Stimulated activated memory B cell treated with anti-CD40 and anti-IgM and Interleukin-4, amounts not matched to agents 10 μg/mL and 1 μg/mL and 100 μg/mL, for 72 hours (primary cell): ENCODE results near the gene LHPP.
"Not testable (repeated sequence)": the region's sequence is repeated elsewhere in the genome, so short reads cannot be mapped to it uniquely, and the experiment has no call there.

Source experiments
- ATAC-seq: fragments of 150-1000 bp; cut with Tn5 transposase; 2 replicates; pipeline ENCODE4 v1.10.0; 2021
- H3K27ac Mint-ChIP-seq: one replicate; pipeline ENCODE4 v1.8.0; 2022; ENCODE audit warnings: mild to moderate bottlenecking, mixed read lengths
- H3K27me3 Mint-ChIP-seq: one replicate; pipeline ENCODE4 v1.8.0; 2022; ENCODE audit warnings: mixed read lengths
- H3K36me3 Mint-ChIP-seq: one replicate; pipeline ENCODE4 v1.8.0; 2022; ENCODE audit warnings: mixed read lengths
- H3K4me1 Mint-ChIP-seq: one replicate; pipeline ENCODE4 v1.8.0; 2022; ENCODE audit warnings: mixed read lengths
- H3K4me3 Mint-ChIP-seq: one replicate; pipeline ENCODE4 v1.8.0; 2022; ENCODE audit warnings: mild to moderate bottlenecking, moderate library complexity, mixed read lengths
- H3K9me3 Mint-ChIP-seq: one replicate; pipeline ENCODE4 v1.8.0; 2022; ENCODE audit warnings: mixed read lengths

The LHPP gene

GRCh38 chr10:124433461-124433860 is 28.2 kb upstream of the LHPP start:
- Mint-ChIP-seq H3K4me3 (no peak overlapping the region), H3K9me3 (no peaks in the 10 kb centered on the region), H3K27ac (no peak overlapping the region), H3K27me3 (peaks cover 30% of the 10 kb centered on the region), H3K4me1 (peaks cover 7% of the 10 kb centered on the region), H3K36me3 (no peaks in the 10 kb centered on the region)
- ATAC-seq = no peak

- Mint-ChIP-seq H3K27me3 (peaks cover 34% of the 10 kb centered on the region), H3K4me1 (peaks cover 11% of the 10 kb centered on the region)
- H3K4me3 Mint-ChIP-seq, H3K27ac Mint-ChIP-seq, ATAC-seq, H3K36me3 Mint-ChIP-seq, H3K9me3 Mint-ChIP-seq: not testable (repeated sequence)
Observed at GRCh38 chr10:124435683-124436082, 25.9 kb upstream of the LHPP start.

GRCh38 chr10:124436191-124436638 is 25.4 kb upstream of the LHPP start:
- H3K9me3 Mint-ChIP-seq = no peaks in the 10 kb centered on the region
- peaks cover 11% of the 10 kb centered on the region for H3K4me1 Mint-ChIP-seq
- no peak overlapping the region for H3K4me3 Mint-ChIP-seq
- no peak overlapping the region for H3K27ac Mint-ChIP-seq
- peaks cover 35% of the 10 kb centered on the region for H3K27me3 Mint-ChIP-seq
- peak; percentile 36 for ATAC-seq
- H3K36me3 Mint-ChIP-seq = no peaks in the 10 kb centered on the region

GRCh38 chr10:124441694-124442093 is 19.9 kb upstream of the LHPP start:
- not testable (repeated sequence) for H3K4me1 Mint-ChIP-seq, H3K4me3 Mint-ChIP-seq, H3K36me3 Mint-ChIP-seq, ATAC-seq, H3K9me3 Mint-ChIP-seq, H3K27ac Mint-ChIP-seq
- peaks cover 38% of the 10 kb centered on the region for H3K27me3 Mint-ChIP-seq

GRCh38 chr10:124446830-124447750 is 14.5 kb upstream of the LHPP start:
- Mint-ChIP-seq H3K9me3 (no peaks in the 10 kb centered on the region), H3K27me3 (peaks cover 64% of the 10 kb centered on the region), H3K4me1 (peaks cover 32% of the 10 kb centered on the region), H3K27ac (no peak overlapping the region), H3K36me3 (no peaks in the 10 kb centered on the region), H3K4me3 (peak overlapping the region; percentile 36)
- ATAC-seq = no peak

- Mint-ChIP-seq H3K4me3 (peak overlapping the region; percentile 51), H3K27me3 (peaks cover 64% of the 10 kb centered on the region), H3K36me3 (no peaks in the 10 kb centered on the region), H3K4me1 (peaks cover 32% of the 10 kb centered on the region), H3K27ac (no peak overlapping the region), H3K9me3 (no peaks in the 10 kb centered on the region)
- ATAC-seq = no peak
Observed at GRCh38 chr10:124447751-124448466, 13.7 kb upstream of the LHPP start.

- peaks cover 71% of the 10 kb centered on the region for H3K27me3 Mint-ChIP-seq
- ATAC-seq = no peak
- no peaks in the 10 kb centered on the region for H3K9me3 Mint-ChIP-seq
- peaks cover 32% of the 10 kb centered on the region for H3K4me1 Mint-ChIP-seq
- no peak overlapping the region for H3K27ac Mint-ChIP-seq
- H3K36me3 Mint-ChIP-seq = no peaks in the 10 kb centered on the region
- peak overlapping the region; percentile 38 for H3K4me3 Mint-ChIP-seq
Observed at GRCh38 chr10:124448696-124449169, 12.9 kb upstream of the LHPP start.

GRCh38 chr10:124449170-124450011 is 12.2 kb upstream of the LHPP start:
- H3K9me3 Mint-ChIP-seq = no peaks in the 10 kb centered on the region
- peaks cover 78% of the 10 kb centered on the region for H3K27me3 Mint-ChIP-seq
- no peak for ATAC-seq
- H3K36me3 Mint-ChIP-seq = no peaks in the 10 kb centered on the region
- H3K4me3 Mint-ChIP-seq = peak overlapping the region; percentile 38
- H3K27ac Mint-ChIP-seq = no peak overlapping the region
- peaks cover 32% of the 10 kb centered on the region for H3K4me1 Mint-ChIP-seq

GRCh38 chr10:124450012-124450782 is 11.4 kb upstream of the LHPP start, which contains the start of gene NKX1-2:
Gene NKX1-2, minus strand, starts transcription at chr10:124450035. Its CDS starts 92 bp downstream, at chr10:124449943.
- Mint-ChIP-seq H3K27ac (no peak within 1 kb of the TSS), H3K4me3 (peak within 1 kb of the TSS; percentile 38), H3K9me3 (no peaks in the 10 kb centered on the region), H3K36me3 (no peaks in the 10 kb centered on the region), H3K27me3 (peaks cover 86% of the 10 kb centered on the region), H3K4me1 (peaks cover 32% of the 10 kb centered on the region)
- no peak for ATAC-seq

GRCh38 chr10:124450783-124451057 is 10.9 kb upstream of the LHPP start:
- Mint-ChIP-seq H3K27ac (no peak overlapping the region), H3K9me3 (no peaks in the 10 kb centered on the region), H3K4me3 (peak overlapping the region; percentile 30), H3K27me3 (peaks cover 91% of the 10 kb centered on the region), H3K36me3 (no peaks in the 10 kb centered on the region), H3K4me1 (peaks cover 32% of the 10 kb centered on the region)
- ATAC-seq = no peak

GRCh38 chr10:124451276-124451675 is 10.3 kb upstream of the LHPP start:
- Mint-ChIP-seq H3K9me3 (no peaks in the 10 kb centered on the region), H3K4me3 (no peak overlapping the region), H3K27me3 (peaks cover 95% of the 10 kb centered on the region), H3K4me1 (peaks cover 32% of the 10 kb centered on the region), H3K27ac (no peak overlapping the region), H3K36me3 (no peaks in the 10 kb centered on the region)
- ATAC-seq = no peak

- Mint-ChIP-seq H3K4me3 (no peak overlapping the region), H3K27ac (no peak overlapping the region), H3K9me3 (no peaks in the 10 kb centered on the region), H3K4me1 (peaks cover 13% of the 10 kb centered on the region), H3K36me3 (no peaks in the 10 kb centered on the region), H3K27me3 (peaks cover 82% of the 10 kb centered on the region)
- ATAC-seq = no peak
Observed at GRCh38 chr10:124453960-124454610, 7.5 kb upstream of the LHPP start.

- Mint-ChIP-seq H3K4me1 (peaks cover 3% of the 10 kb centered on the region), H3K9me3 (no peaks in the 10 kb centered on the region), H3K27ac (no peak overlapping the region), H3K27me3 (peaks cover 73% of the 10 kb centered on the region), H3K36me3 (no peaks in the 10 kb centered on the region), H3K4me3 (no peak overlapping the region)
- ATAC-seq = no peak
Observed at GRCh38 chr10:124455441-124455840, 6.2 kb upstream of the LHPP start.

- no peaks in the 10 kb centered on the region for H3K36me3 Mint-ChIP-seq
- no peak for ATAC-seq
- H3K4me3 Mint-ChIP-seq = no peak overlapping the region
- H3K27ac Mint-ChIP-seq = no peak overlapping the region
- H3K4me1 Mint-ChIP-seq = peaks cover 6% of the 10 kb centered on the region
- no peaks in the 10 kb centered on the region for H3K9me3 Mint-ChIP-seq
- peaks cover 43% of the 10 kb centered on the region for H3K27me3 Mint-ChIP-seq
Observed at GRCh38 chr10:124458473-124458872, 3.1 kb upstream of the LHPP start.
